Suprapubic skin (tissue), 4 donors: ENCODE data around the gene PIP5K1C.

Source experiments
- EP300 ChIP-seq: sonication (generic); formaldehyde crosslinking; IDR thresholded peaks from one replicate; pipeline ENCODE4 v1.6.1; 2017; ENCODE audit warnings: antibody characterized with exemption
- POLR2AphosphoS5 ChIP-seq, 3 donors: sonication (generic); formaldehyde crosslinking; IDR thresholded peaks; one replicate each; pipeline ENCODE4 v1.6.1; 2017; ENCODE audit warnings: antibody characterized with exemption in 3 of 3
- TF ChIP-seq, protein P1 (sequence below), 2 donors: fragments of 200-600 bp in 1 of 2; fragments of 450-650 bp in 1 of 2; sonication (generic) in 1 of 2; IDR thresholded peaks; one replicate each; pipeline ENCODE4 v1.5.1; 2016 to 2019; ENCODE audit warnings: antibody characterized with exemption in 2 of 2, mild to moderate bottlenecking in 1 of 2, moderate library complexity in 1 of 2

DNA sequence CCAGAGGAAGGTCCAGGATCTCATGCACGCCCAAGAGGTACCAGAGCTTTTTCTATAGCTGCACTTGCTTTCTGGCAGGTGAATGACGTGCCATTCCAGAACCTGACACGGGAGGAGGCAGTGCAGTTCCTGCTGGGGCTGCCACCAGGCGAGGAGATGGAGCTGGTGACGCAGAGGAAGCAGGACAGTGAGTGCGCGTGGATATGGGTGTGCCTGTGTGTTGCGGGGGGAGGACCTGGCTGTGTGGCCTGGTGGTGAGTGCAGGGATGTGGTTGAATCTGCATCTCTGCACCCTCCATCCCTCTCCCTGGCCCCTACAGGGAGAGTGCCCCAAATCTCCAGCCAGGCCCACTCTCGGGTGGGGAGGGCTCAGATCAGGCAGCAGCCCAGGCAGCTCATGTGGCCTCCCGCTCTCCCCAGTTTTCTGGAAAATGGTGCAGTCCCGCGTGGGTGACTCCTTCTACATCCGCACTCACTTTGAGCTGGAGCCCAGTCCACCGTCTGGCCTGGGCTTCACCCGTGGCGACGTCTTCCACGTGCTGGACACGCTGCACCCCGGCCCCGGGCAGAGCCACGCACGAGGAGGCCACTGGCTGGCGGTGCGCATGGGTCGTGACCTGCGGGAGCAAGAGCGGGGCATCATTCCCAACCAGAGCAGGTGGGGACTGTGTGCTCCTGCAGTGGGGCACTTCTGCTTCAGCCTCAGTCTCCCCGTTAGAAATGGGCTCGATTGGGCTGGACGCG lies 38.4 kb upstream of the PIP5K1C start:
- TF ChIP-seq, protein P1, sequence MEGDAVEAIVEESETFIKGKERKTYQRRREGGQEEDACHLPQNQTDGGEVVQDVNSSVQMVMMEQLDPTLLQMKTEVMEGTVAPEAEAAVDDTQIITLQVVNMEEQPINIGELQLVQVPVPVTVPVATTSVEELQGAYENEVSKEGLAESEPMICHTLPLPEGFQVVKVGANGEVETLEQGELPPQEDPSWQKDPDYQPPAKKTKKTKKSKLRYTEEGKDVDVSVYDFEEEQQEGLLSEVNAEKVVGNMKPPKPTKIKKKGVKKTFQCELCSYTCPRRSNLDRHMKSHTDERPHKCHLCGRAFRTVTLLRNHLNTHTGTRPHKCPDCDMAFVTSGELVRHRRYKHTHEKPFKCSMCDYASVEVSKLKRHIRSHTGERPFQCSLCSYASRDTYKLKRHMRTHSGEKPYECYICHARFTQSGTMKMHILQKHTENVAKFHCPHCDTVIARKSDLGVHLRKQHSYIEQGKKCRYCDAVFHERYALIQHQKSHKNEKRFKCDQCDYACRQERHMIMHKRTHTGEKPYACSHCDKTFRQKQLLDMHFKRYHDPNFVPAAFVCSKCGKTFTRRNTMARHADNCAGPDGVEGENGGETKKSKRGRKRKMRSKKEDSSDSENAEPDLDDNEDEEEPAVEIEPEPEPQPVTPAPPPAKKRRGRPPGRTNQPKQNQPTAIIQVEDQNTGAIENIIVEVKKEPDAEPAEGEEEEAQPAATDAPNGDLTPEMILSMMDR (IDR thresholded peaks at IDR 0.05), result no peak
- no peak for TF ChIP-seq POLR2AphosphoS5 (IDR thresholded peaks at IDR 0.05)
- no peak for TF ChIP-seq EP300
